H1 (cell line): ENCODE measurements around the gene OXNAD1. TPM values are rescaled to one million over a fixed set of nuclear protein-coding genes. Genes with fewer than 3 reads are reported as not detected.

Experiments
- CBX8 ChIP-seq: fragments of 300-800, 300-1000 bp; sonication (generic); IDR thresholded peaks from 2 replicates; pipeline ENCODE4 v1.7.1; 2016; ENCODE audit warnings: low read depth, low read length, borderline replicate concordance
- GABPA ChIP-seq: IDR thresholded peaks from 2 replicates; pipeline ENCODE4 v1.6.1; 2011; ENCODE audit warnings: mild to moderate bottlenecking, low read length, moderate library complexity, borderline replicate concordance; ENCODE audit not compliant: insufficient read depth
- JUN ChIP-seq: IDR thresholded peaks from 2 replicates; pipeline ENCODE4 v1.6.1; 2011; ENCODE audit warnings: low read depth, mild to moderate bottlenecking, improper control_type of control experiment, low read length
- SP2 ChIP-seq: IDR thresholded peaks from 2 replicates; pipeline ENCODE4 v1.6.1; 2012; ENCODE audit warnings: mild to moderate bottlenecking, low read length, inconsistent platforms
- polyA plus RNA-seq, 7 experiments: library from polyadenylated mRNA; depleted of rRNA in 3 of 7; stranded (reverse) in 5 of 7; unstranded in 2 of 7; fragments of >200 nt in 5 of 7; fragments of 200-250 nt in 2 of 7; gene quantifications; 1 replicate in 5 of 7; 2 replicates in 1 of 7; 4 replicates in 1 of 7; pipeline versions ENCODE4 v1.2.1 to v1.2.3, GENCODE V29; 2011 to 2013; ENCODE audit warnings: missing spikeins in 2 of 7, mixed read lengths in 2 of 7
- total RNA-seq: library from RNA; stranded (reverse); fragmentation: NEBNext Ultra II Directional; extraction: Animal tissue kit (Norgen Biotek cat#: 25700); gene quantifications from 2 replicates; pipeline ENCODE4 v1.2.1, GENCODE V29; 2021

The OXNAD1 gene
- total and polyA plus RNA-seq, 2 of the 8 experiments (the other 6 are each of a cell fraction or from before 2014, with no cell fraction given): 14.9 to 24.8 TPM

DNA sequence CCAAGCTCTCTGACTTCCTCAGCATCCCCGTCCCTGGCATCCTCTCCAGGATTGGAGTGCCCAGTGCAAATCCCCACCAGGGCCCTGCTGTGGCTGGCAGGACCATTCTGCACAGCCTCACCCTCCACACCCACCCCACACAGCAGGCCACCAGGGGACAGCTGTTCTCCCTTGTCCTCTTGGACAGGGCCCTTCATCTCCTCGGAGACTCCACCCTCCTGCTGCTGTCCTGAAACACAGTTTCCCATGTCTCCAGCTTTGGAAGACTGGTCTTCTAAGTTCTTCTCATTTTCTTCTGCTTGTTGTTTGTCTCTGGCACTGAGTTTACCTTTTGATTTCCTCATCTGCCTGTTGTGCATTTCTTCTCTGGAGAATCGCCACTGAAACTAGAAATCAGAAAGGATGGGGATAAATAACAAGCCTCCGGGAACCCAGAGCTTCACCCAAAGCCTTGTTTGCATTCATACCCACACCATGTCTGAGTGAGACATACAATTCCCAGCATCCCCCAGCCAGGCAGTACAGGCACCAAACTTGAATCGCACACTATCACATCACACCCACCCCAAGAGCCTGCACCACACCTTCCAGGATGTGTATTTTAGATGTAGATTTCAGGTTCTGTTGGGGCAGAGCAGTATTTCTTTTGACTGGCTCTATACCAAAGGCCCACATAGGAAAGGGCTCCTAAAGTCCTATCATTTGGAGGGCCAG lies 52.0 kb downstream of the OXNAD1 start (continued):
- TF ChIP-seq CBX8: no peak
- no peak for TF ChIP-seq JUN
- TF ChIP-seq SP2: no peak
- TF ChIP-seq GABPA: no peak
- TF ChIP-seq, all 59 proteins: peak for 0
